ENCODE data around the gene TDRD12. TPM values are rescaled to one million over a fixed set of nuclear protein-coding genes. Genes with fewer than 3 reads are reported as not detected.

Gene TDRD12, protein sequence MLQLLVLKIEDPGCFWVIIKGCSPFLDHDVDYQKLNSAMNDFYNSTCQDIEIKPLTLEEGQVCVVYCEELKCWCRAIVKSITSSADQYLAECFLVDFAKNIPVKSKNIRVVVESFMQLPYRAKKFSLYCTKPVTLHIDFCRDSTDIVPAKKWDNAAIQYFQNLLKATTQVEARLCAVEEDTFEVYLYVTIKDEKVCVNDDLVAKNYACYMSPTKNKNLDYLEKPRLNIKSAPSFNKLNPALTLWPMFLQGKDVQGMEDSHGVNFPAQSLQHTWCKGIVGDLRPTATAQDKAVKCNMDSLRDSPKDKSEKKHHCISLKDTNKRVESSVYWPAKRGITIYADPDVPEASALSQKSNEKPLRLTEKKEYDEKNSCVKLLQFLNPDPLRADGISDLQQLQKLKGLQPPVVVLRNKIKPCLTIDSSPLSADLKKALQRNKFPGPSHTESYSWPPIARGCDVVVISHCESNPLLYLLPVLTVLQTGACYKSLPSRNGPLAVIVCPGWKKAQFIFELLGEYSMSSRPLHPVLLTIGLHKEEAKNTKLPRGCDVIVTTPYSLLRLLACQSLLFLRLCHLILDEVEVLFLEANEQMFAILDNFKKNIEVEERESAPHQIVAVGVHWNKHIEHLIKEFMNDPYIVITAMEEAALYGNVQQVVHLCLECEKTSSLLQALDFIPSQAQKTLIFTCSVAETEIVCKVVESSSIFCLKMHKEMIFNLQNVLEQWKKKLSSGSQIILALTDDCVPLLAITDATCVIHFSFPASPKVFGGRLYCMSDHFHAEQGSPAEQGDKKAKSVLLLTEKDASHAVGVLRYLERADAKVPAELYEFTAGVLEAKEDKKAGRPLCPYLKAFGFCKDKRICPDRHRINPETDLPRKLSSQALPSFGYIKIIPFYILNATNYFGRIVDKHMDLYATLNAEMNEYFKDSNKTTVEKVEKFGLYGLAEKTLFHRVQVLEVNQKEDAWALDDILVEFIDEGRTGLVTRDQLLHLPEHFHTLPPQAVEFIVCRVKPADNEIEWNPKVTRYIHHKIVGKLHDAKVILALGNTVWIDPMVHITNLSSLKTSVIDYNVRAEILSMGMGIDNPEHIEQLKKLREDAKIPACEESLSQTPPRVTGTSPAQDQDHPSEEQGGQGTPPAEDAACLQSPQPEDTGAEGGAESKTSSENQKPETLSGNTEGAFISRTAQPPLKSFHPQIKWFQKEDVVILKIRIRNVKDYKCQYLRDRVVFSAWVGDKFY (N-terminal part only)
- total RNA-seq: 1 to 10 TPM in 3 of 4 donors, under 1 TPM in 1; 0.42 to 4.7 (median 2.4) TPM

DNA sequence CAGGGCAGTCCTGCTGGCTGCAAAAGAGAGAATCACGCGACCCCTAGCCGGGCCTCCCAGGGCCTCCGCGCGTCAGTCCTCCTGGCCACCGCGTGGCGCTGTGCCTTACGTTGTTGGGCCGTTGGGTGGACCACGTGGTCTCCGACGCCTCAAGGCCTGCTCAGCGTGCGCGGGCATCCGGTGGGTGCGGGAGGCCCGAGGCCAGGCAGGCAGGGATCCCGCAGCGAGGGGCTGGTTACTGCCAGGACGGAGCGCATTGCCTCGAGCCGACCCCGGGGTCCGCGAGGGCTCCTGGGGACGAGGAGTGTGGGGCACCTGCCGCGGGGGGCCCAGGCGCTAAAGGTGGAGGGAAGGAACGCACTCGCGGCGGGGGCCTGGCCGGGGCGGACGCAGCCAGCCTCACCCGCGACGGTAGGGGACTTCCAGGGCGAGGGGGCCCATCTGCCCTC, at the start of gene TDRD12:
Gene TDRD12, plus strand, starts transcription at position 157 of the 449 bp plus-strand sequence. CDS start 306 bp downstream, outside the sequence.
- no peaks in the 10 kb centered on the region for H3K9me3 ChIP-seq
- H3K36me3 ChIP-seq: peaks cover 5% of the 10 kb centered on the region
- H3K4me1 ChIP-seq: peaks cover 5% of the 10 kb centered on the region
- TF ChIP-seq EP300 (IDR thresholded peaks at IDR 0.05) (no peak), POLR2A (IDR thresholded peaks at IDR 0.05) (no peak), POLR2AphosphoS5 (IDR thresholded peaks at IDR 0.05) (no peak)
- TF ChIP-seq, protein P1, sequence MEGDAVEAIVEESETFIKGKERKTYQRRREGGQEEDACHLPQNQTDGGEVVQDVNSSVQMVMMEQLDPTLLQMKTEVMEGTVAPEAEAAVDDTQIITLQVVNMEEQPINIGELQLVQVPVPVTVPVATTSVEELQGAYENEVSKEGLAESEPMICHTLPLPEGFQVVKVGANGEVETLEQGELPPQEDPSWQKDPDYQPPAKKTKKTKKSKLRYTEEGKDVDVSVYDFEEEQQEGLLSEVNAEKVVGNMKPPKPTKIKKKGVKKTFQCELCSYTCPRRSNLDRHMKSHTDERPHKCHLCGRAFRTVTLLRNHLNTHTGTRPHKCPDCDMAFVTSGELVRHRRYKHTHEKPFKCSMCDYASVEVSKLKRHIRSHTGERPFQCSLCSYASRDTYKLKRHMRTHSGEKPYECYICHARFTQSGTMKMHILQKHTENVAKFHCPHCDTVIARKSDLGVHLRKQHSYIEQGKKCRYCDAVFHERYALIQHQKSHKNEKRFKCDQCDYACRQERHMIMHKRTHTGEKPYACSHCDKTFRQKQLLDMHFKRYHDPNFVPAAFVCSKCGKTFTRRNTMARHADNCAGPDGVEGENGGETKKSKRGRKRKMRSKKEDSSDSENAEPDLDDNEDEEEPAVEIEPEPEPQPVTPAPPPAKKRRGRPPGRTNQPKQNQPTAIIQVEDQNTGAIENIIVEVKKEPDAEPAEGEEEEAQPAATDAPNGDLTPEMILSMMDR (IDR thresholded peaks at IDR 0.05): no peak
- no peak within 1 kb of the TSS for H3K27ac ChIP-seq
- DNase-seq (ENCODE audit: low spot score in 2 of 2): no peak
- H3K4me3 ChIP-seq: no peak within 1 kb of the TSS
- no peaks in the 10 kb centered on the region for H3K27me3 ChIP-seq
- 81% methylated on average over 40 of the region's 44 CpGs for WGBS

DNA sequence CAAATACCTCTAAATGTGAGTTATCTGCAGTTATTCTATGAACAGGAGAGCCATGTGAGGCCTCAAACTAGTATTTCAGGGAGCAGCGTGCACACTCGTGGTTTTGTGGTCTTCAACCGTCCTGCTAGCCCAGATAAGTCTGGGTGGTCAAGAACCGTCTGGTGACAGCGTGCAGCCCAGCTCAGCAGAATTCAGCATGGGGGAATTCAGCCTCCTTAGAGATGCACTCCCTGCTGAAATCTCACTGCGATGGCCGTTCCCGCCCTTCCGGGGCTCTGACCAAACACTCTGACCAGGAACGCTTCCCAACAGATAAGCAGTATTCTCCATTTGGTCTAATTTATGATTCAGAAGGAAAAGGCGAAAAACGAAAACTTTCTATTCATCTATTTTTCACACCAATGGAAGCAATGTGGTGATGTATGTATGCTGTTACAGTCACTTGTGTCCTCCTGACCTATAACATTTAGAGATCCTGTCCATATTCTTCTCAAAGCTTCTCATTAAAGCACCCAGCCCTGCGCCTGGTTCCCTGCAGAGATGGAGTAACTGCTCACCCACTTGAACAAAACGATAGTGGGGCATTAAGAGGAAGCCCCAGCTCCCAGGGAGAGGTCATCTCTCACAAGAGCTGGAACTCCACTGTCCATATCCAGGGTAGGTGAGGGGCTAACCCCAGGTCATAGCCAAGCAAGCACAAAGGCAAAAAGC, 47.5 kb upstream of the TDRD12 start:
- WGBS: 76% methylated on average over 14 of the region's 14 CpGs
- peaks cover 13% of the 10 kb centered on the region for H3K27me3 ChIP-seq
- H3K4me3 ChIP-seq: no peak overlapping the region
- no peaks in the 10 kb centered on the region for H3K9me3 ChIP-seq
- no peaks in the 10 kb centered on the region for H3K36me3 ChIP-seq
- peaks cover 50% of the 10 kb centered on the region for H3K4me1 ChIP-seq
- DNase-seq (ENCODE audit: low spot score in 2 of 2): no peak
- no peak overlapping the region for H3K27ac ChIP-seq
- TF ChIP-seq EP300 (IDR thresholded peaks at IDR 0.05): no peak

DNA sequence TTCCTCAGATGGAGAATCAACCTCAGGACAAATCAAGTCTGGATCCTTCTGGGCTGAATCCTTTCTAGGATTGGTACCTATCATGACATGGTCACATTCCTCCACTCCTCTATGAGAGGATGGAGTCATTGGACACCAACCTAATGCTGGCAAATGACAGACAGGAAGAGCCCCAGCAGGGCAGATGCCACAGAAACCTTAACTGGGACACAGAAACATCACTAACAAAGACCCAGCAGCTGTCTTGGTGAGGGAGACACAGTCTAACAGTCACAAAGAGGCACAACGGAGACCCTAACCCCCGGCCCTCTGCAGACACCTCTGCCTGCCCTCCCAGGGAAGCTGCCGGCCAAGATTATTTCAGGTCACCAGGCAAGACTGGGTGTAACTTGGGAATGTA, 46.7 kb upstream of the TDRD12 start:
- H3K27ac ChIP-seq: no peak overlapping the region
- WGBS: 69% methylated on average over 2 of the region's 3 CpGs
- H3K4me3 ChIP-seq: no peak overlapping the region
- no peaks in the 10 kb centered on the region for H3K9me3 ChIP-seq
- DNase-seq (ENCODE audit: low spot score in 2 of 2): no peak
- H3K27me3 ChIP-seq: peaks cover 18% of the 10 kb centered on the region
- TF ChIP-seq, protein P1 (IDR thresholded peaks at IDR 0.05): no peak
- TF ChIP-seq POLR2A (IDR thresholded peaks at IDR 0.05) (no peak), EP300 (IDR thresholded peaks at IDR 0.05) (no peak), POLR2AphosphoS5 (IDR thresholded peaks at IDR 0.05) (no peak)
- peaks cover 50% of the 10 kb centered on the region for H3K4me1 ChIP-seq
- no peaks in the 10 kb centered on the region for H3K36me3 ChIP-seq

GRCh38 chr19:32673573-32673972, 46.0 kb upstream of the TDRD12 start:
- Histone ChIP-seq H3K4me1 (peaks cover 50% of the 10 kb centered on the region), H3K36me3 (no peaks in the 10 kb centered on the region), H3K27ac (no peak overlapping the region), H3K4me3 (peak overlapping the region; percentile 79), H3K9me3 (no peaks in the 10 kb centered on the region), H3K27me3 (peaks cover 18% of the 10 kb centered on the region)
- 69% methylated on average over 6 of the region's 10 CpGs for WGBS
- TF ChIP-seq EP300 (IDR thresholded peaks at IDR 0.05) (no peak), POLR2AphosphoS5 (IDR thresholded peaks at IDR 0.05) (no peak), POLR2A (IDR thresholded peaks at IDR 0.05) (no peak)
- TF ChIP-seq, protein P1 (IDR thresholded peaks at IDR 0.05): no peak
- DNase-seq (ENCODE audit: low spot score in 2 of 2): no peak
